Endothelial cell of umbilical vein (primary cell): ENCODE results near the gene WIPI1. TPM values are rescaled to one million over a fixed set of nuclear protein-coding genes. Genes with fewer than 3 reads are reported as not detected.

Experiments used
- BruUV-seq: library from RNA; stranded (reverse); fragments of 400-500 nt; replicated peaks from 2 replicates; lab custom pipeline; 2021; lab: Mats Ljungman, UMichigan
- CTCF ChIA-PET: fragments of 300-600, 350-600 bp; sonication (Branson Sonifier 250); formaldehyde crosslinking; loops from one replicate; lab custom pipeline; 2021; ENCODE audit warnings: antibody characterized with exemption, inconsistent platforms; lab: Charles Lee
- POLR2A ChIA-PET: fragments of 300-600, 350-600 bp; sonication (Branson Sonifier 250); formaldehyde crosslinking; loops from one replicate; lab custom pipeline; 2021; ENCODE audit warnings: antibody characterized with exemption, inconsistent platforms; lab: Charles Lee
- DNase-seq: peaks from one replicate; pipeline ENCODE4 v3.0.0-alpha.2; 2011; ENCODE audit warnings: low read depth, low spot score
- FAIRE-seq: peaks from 2 replicates; lab custom pipeline; 2011; peaks lifted over from hg19 to GRCh38; lab: Jason Lieb, UNC
- H2AFZ ChIP-seq: 2 replicates; pipeline ENCODE4 v1.6.0; 2012; ENCODE audit warnings: low read depth, low read length, control low read depth, inconsistent platforms
- H3K27ac ChIP-seq: 2 replicates; pipeline ENCODE4 v1.5.1; 2011; ENCODE audit warnings: low read depth, mild to moderate bottlenecking, control low read depth, low read length, moderate library complexity; ENCODE audit not compliant: insufficient read depth
- H3K27me3 ChIP-seq, 2 experiments: 2 replicates each; pipeline versions ENCODE4 v1.6.0 to v1.6.1; 2011; ENCODE audit warnings: low read length in 2 of 2, mixed read lengths in 1 of 2; ENCODE audit not compliant: control insufficient read depth in 2 of 2, insufficient read depth in 2 of 2
- H3K36me3 ChIP-seq, 2 experiments: 2 replicates in 1 of 2; 3 replicates in 1 of 2; pipeline ENCODE4 v1.5.1; 2011; ENCODE audit warnings: low read length in 2 of 2, mild to moderate bottlenecking in 1 of 2, moderate library complexity in 1 of 2; ENCODE audit not compliant: control insufficient read depth in 2 of 2, insufficient read depth in 2 of 2; ENCODE audit errors: extremely low read depth in 1 of 2
- H3K4me1 ChIP-seq: 3 replicates; pipeline ENCODE4 v1.5.1; 2011; ENCODE audit warnings: mild to moderate bottlenecking, low read length; ENCODE audit not compliant: control insufficient read depth, insufficient read depth; ENCODE audit errors: extremely low read depth
- H3K4me2 ChIP-seq: 2 replicates; pipeline ENCODE4 v1.6.1; 2011; ENCODE audit warnings: low read length, control low read depth, mixed read lengths; ENCODE audit not compliant: insufficient read depth
- H3K4me3 ChIP-seq, 3 experiments: fragments of 200-600 bp in 1 of 3; sonication (generic), shearing (Covaris generic) in 1 of 3; replicated peaks in 1 of 3; 2 replicates each; pipeline ENCODE4 v1.5.1; 2011 to 2016; ENCODE audit warnings: control low read depth in 3 of 3, low read length in 3 of 3, mild to moderate bottlenecking in 2 of 3, inconsistent platforms in 1 of 3, low read depth in 1 of 3, moderate library complexity in 1 of 3; ENCODE audit not compliant: insufficient read depth in 1 of 3
- H3K79me2 ChIP-seq: 2 replicates; pipeline ENCODE4 v1.6.0; 2012; ENCODE audit warnings: low read length, inconsistent platforms; ENCODE audit not compliant: control insufficient read depth, insufficient read depth
- H3K9ac ChIP-seq: replicated peaks from 2 replicates; pipeline ENCODE3; 2011; ENCODE audit warnings: low read length, control low read depth; ENCODE audit not compliant: insufficient read depth; ENCODE audit errors: extremely low read depth
- H3K9me1 ChIP-seq: replicated peaks from 3 replicates; pipeline ENCODE4 v1.6.0; 2011; ENCODE audit warnings: mild to moderate bottlenecking, low read length; ENCODE audit not compliant: control insufficient read depth, insufficient read depth; ENCODE audit errors: extremely low read depth
- H3K9me3 ChIP-seq: replicated peaks from 2 replicates; pipeline ENCODE4 v1.5.1; 2012; ENCODE audit warnings: low read length, inconsistent platforms; ENCODE audit not compliant: control insufficient read depth, insufficient read depth
- H4K20me1 ChIP-seq: replicated peaks from 2 replicates; pipeline ENCODE3; 2011; ENCODE audit warnings: mild to moderate bottlenecking, low read length; ENCODE audit not compliant: control insufficient read depth, insufficient read depth; ENCODE audit errors: extremely low read depth
- CTCF ChIP-seq, 2 donors: IDR thresholded peaks; 1 replicate in 1 of 2; 2 replicates in 1 of 2; pipeline ENCODE4 v1.5.1; 2011; ENCODE audit warnings: low read length in 2 of 2, mild to moderate bottlenecking in 2 of 2, moderate library complexity in 2 of 2, control low read depth in 1 of 2, inconsistent platforms in 1 of 2, low read depth in 1 of 2; ENCODE audit not compliant: insufficient read depth in 1 of 2; ENCODE audit errors: extremely low read depth in 1 of 2
- EZH2 ChIP-seq: IDR thresholded peaks from 2 replicates; pipeline ENCODE4 v1.6.1; 2012; ENCODE audit warnings: borderline replicate concordance, low read depth, mild to moderate bottlenecking, moderate library complexity, low read length, inconsistent platforms; ENCODE audit not compliant: severe bottlenecking
- FOS ChIP-seq: IDR thresholded peaks from 2 replicates; pipeline ENCODE4 v1.6.1; 2011; ENCODE audit warnings: mild to moderate bottlenecking, low read length, moderate library complexity, borderline replicate concordance; ENCODE audit not compliant: insufficient read depth
- GATA2 ChIP-seq: IDR thresholded peaks from 2 replicates; pipeline ENCODE4 v1.7.0; 2011; ENCODE audit warnings: low read depth, mild to moderate bottlenecking, moderate library complexity, mixed read lengths, low read length; ENCODE audit not compliant: insufficient read length, insufficient read depth
- JUN ChIP-seq: IDR thresholded peaks from 2 replicates; pipeline ENCODE4 v1.6.1; 2011; ENCODE audit warnings: borderline replicate concordance, low read depth; ENCODE audit not compliant: insufficient read length, insufficient read depth
- MYC ChIP-seq: IDR thresholded peaks from one replicate; pipeline ENCODE4 v1.6.1; 2011; ENCODE audit warnings: mild to moderate bottlenecking, low read depth, low read length
- POLR2A ChIP-seq: IDR thresholded peaks from 2 replicates; pipeline ENCODE4 v1.6.1; 2012; ENCODE audit warnings: low read depth, mild to moderate bottlenecking, control low read depth, low read length
- POLR2AphosphoS5 ChIP-seq: IDR thresholded peaks from 2 replicates; pipeline ENCODE4 v1.6.1; 2012; ENCODE audit warnings: low read depth, mild to moderate bottlenecking, control low read depth, low read length, moderate library complexity; ENCODE audit not compliant: insufficient read depth
- dilution Hi-C: fragments of 300-500 bp; cut with MboI; formaldehyde crosslinking; loops from one replicate; pipeline ENCODE4 v1.15.0; 2019; ENCODE audit warnings: low sequenced_read_pairs; ENCODE audit not compliant: extremely low pct_ligation_motif_present
- intact Hi-C: fragments of 100-400 bp; cut with micrococcal nuclease; formaldehyde crosslinking; loops from one replicate; pipeline ENCODE4 v1.10.0; 2022
- polyA plus RNA-seq, 4 experiments: library from polyadenylated mRNA; depleted of rRNA in 3 of 4; stranded (reverse) in 3 of 4; unstranded in 1 of 4; fragments of >200 nt; gene quantifications; 2 replicates each; pipeline versions ENCODE4 v1.2.1 to v1.2.3, GENCODE V29; 2011 to 2012; ENCODE audit warnings: missing spikeins in 1 of 4
- total RNA-seq: library from RNA; stranded (reverse); gene quantifications from 2 replicates; pipeline ENCODE4 v1.2.3, GENCODE V29; 2021
- TF ChIP-seq, protein P1 (sequence below): IDR thresholded peaks from 2 replicates; pipeline ENCODE4 v1.6.1; 2011; ENCODE audit not compliant: insufficient read depth, insufficient read length

WIPI1 gene
- total and polyA plus RNA-seq, 2 donors (not counting 3 experiments of a cell fraction or from before 2014, with no cell fraction given): 49.9 to 70.3 TPM

- dilution Hi-C loops: no loop called here
- H3K36me3 ChIP-seq: peaks cover 13 to 18% of the 10 kb centered on the region in 2 experiments
- H3K4me2 ChIP-seq: no peak overlapping the region
- FAIRE-seq (no peak), DNase-seq (no peak)
- no peaks in the 10 kb centered on the region for H3K79me2 ChIP-seq
- no peak overlapping the region for H3K27ac ChIP-seq
- no peaks in the 10 kb centered on the region for H3K4me1 ChIP-seq
- H3K9me1 ChIP-seq: no peaks in the 10 kb centered on the region
- H3K9me3 ChIP-seq: no peaks in the 10 kb centered on the region
- no peak overlapping the region for H3K4me3 ChIP-seq
- H2AFZ ChIP-seq: no peak overlapping the region
- intact Hi-C loops: no loop called here
- no TSS peak for BruUV-seq
- ChIA-PET POLR2A (no interaction called here), CTCF (interaction anchor here (1.4 kb wide), 1 partner anchor 25 kb away, joined by 5 read pairs; no protein-coding TSS in a partner anchor)
- no peak for TF ChIP-seq MYC
- no peak for TF ChIP-seq FOS
- TF ChIP-seq GATA2: no peak
- no peak for TF ChIP-seq EZH2
- H4K20me1 ChIP-seq: no peaks in the 10 kb centered on the region
- no peaks in the 10 kb centered on the region for H3K27me3 ChIP-seq
- H3K9ac ChIP-seq: no peak overlapping the region
Measured at GRCh38 chr17:68424203-68424602, 33.1 kb downstream of the WIPI1 start.

DNA sequence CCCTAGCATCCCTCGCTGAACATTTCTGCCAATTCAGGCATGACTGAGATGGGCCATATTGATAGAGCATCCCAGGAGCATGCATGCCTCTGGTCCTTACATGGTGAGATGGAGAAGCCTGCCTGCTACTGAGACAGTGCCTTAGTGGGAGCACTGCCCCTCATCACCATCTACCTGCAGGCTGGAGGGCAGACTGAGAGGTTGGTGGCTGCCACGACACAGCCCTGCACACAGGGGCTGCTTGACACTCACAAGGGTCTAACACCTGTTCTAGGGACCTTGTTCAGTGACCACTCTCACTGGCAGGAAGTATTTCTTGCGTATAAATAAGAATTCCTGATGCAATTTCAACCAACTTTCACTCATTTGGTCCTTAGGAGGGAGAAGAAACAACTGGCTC, 34.0 kb downstream of the WIPI1 start:
- no peaks in the 10 kb centered on the region for H3K79me2 ChIP-seq
- H3K4me2 ChIP-seq: no peak overlapping the region
- BruUV-seq: no TSS peak
- H3K36me3 ChIP-seq: peaks cover 7 to 11% of the 10 kb centered on the region in 2 experiments
- FAIRE-seq: no peak
- TF ChIP-seq EZH2 (no peak), CTCF (IDR thresholded peaks at IDR 0.05; ENCODE audit: extremely low read depth in 1 of 2, insufficient read depth in 1 of 2, low read depth in 1 of 2, low read length in 2 of 2) (no peak), POLR2A (no peak), JUN (no peak), FOS (no peak), POLR2AphosphoS5 (no peak), MYC (no peak), GATA2 (no peak)
- TF ChIP-seq, protein P1, sequence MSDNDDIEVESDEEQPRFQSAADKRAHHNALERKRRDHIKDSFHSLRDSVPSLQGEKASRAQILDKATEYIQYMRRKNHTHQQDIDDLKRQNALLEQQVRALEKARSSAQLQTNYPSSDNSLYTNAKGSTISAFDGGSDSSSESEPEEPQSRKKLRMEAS: no peak
- ChIA-PET CTCF (no interaction called here), POLR2A (no interaction called here)
- no peak overlapping the region for H2AFZ ChIP-seq
- no peak for DNase-seq
- H3K4me1 ChIP-seq: no peaks in the 10 kb centered on the region
- no peak overlapping the region for H3K4me3 ChIP-seq
- no peaks in the 10 kb centered on the region for H4K20me1 ChIP-seq
- dilution Hi-C loops: no loop called here
- no peaks in the 10 kb centered on the region for H3K9me1 ChIP-seq
- no peaks in the 10 kb centered on the region for H3K9me3 ChIP-seq
- intact Hi-C loops: no loop called here
- H3K9ac ChIP-seq: no peak overlapping the region
- no peak overlapping the region for H3K27ac ChIP-seq
- no peaks in the 10 kb centered on the region for H3K27me3 ChIP-seq
